Left renal cortex interstitium (tissue), 4 donors: ENCODE results near the gene NUDT8. TPM values are rescaled to one million over a fixed set of nuclear protein-coding genes. Genes with fewer than 3 reads are reported as not detected.
A peak's percentile ranks its signal among the peaks of the same experiment; 100 is the strongest.
"Not testable (repeated sequence)": the region's sequence is repeated elsewhere in the genome, so short reads cannot be mapped to it uniquely, and the experiment has no call there.

Experiments
- DNase-seq, 4 donors: peaks; one replicate each; pipeline ENCODE4 v3.0.0-alpha.2; 2013; ENCODE audit warnings: low read depth in 4 of 4, low spot score in 2 of 4, missing footprints in 1 of 4
- polyA plus RNA-seq, 4 donors: library from polyadenylated mRNA; unstranded; fragments of 120-200 nt; gene quantifications; one replicate each; pipeline ENCODE4 v1.2.1, GENCODE V29; 2013; ENCODE audit not compliant: insufficient read length in 4 of 4

Gene NUDT8
- polyA plus RNA-seq, 4 donors: 3.7 to 7.7 (median 6.6) TPM

DNA sequence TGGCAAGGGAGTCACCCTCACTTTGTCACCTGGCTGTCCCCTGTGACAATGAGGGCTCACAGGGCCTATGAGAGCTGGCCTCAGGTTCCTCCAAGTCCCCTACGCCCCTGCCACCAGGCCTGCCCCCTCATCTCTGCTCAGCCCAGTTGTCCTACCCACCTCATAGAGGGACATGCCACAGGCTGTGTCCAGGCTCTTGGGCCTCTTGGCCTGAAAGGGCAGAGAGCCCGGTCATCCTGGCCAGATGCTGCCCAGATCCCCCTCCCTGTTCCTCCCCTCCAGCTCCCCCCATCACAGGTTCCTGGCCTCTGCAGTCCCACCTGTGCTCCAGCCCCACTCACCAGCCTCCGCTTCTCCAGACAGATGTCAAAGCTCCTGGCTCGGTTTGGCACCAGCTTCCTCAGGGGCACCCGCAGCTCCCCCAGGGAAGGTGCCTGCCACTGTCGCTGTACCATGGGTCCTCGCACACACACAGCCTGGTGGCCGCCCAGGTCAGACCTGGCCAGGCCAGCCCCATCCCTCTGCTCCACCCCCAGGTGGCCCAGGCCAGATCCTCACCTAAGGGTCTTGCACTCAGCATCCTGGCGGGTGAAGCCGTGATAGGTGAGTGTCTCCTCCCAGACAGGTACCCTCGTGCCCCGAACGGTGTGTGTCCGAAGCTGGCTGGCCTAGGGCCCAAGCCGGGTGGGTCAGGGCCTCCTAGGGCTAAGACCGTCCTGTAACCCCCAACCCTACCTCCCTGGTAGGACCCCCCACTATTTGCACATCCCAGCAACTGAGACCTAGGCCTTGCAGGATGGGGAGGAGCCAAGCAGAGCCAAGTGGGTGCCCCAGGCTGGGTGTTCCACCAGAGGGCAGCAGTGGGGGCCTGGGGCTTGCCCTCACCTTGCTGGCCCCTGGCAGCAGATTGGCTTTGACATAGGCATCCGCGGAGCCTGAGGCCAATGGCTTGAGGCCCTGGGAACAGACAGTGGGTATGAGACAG lies 14.7 kb downstream of the NUDT8 start:
- no peak for DNase-seq

DNA sequence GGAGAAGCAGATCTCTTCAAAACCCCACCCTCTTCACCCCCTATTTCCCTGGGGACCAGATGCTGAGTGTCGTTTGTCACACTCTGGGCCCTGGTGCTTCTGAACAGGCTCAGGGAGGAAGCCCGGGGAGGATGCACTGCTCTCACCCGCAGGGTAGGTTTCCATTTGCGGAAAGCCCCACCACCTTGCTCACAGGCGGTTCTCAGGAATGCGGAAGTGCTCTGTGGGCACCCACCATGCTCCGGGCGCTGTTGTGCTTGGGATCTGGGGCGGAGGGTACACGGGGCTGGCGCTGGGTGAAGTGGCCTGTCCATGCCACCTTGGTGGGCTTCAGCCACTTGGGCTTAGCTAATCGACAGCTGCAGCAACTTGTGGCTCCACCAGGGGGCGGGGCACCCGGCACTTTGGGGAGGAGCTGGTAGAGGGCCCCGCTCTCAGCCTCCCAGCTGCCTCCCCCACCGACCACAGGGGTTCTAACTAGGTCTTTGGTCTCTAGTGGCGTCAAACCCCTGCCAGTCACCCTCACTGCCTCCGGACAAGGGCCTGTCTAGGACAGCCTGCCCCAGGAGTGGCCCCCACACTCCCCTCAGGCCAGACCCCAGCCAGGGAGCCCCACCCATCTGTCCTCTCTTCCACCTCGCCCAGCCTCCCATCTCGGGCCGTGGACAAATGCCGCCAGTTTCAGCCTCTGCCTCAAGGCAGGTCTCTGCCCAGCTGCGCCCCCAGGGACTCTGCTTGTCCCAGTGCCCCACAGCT lies 15.6 kb downstream of the NUDT8 start:
- no peak for DNase-seq

DNA sequence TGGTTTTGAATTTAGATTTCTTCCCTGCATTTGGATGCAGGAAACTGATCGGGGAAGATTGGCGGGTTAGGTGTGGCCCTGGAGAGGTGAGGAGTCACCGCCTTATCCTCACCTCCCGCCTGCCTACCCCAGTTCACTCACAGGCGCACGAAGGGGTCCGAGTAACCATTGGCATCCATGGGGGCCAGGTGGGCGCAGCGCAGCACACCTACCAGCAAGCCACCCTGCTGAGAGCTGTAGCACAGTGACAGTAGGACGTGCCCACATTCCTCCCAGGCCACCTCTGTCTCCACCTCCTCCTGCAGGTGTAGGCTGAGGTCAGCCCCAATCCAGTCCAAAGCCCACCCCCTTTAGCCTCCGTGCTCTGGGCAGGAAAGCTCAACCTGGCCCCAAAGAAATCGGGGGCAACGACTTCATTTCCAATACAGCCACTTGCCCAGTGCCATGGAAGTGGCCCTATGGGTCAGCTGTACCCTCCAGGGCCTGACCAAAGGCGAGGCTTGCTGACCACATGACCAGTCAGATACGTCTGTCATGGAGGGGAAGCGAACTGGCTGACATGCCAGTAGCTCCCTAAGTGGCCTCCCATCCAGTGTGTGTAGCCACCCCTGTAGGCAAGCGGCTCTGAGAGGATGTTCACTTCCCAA lies 16.3 kb downstream of the NUDT8 start:
- no peak for DNase-seq

DNA sequence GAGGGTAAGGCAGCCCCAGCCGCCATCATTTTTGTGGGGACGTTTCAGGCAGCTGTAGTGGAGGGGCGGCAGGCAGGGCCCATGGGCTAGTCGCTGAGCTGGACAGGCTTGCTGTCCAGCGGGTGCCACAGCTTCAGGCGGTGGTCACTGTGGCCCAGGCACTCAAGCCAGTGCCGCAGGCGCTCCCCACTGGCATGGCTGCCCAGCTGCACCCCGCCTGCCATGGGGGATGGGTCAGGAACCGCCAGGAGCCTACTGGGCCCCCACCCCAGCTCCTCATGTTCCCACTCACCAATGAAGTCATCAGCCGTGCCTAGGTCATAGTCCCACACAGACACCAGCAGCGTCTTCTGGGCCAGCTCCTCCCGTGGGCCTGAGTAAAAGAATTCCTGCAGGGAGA lies 17.0 kb downstream of the NUDT8 start:
- DNase-seq: no peak

DNA sequence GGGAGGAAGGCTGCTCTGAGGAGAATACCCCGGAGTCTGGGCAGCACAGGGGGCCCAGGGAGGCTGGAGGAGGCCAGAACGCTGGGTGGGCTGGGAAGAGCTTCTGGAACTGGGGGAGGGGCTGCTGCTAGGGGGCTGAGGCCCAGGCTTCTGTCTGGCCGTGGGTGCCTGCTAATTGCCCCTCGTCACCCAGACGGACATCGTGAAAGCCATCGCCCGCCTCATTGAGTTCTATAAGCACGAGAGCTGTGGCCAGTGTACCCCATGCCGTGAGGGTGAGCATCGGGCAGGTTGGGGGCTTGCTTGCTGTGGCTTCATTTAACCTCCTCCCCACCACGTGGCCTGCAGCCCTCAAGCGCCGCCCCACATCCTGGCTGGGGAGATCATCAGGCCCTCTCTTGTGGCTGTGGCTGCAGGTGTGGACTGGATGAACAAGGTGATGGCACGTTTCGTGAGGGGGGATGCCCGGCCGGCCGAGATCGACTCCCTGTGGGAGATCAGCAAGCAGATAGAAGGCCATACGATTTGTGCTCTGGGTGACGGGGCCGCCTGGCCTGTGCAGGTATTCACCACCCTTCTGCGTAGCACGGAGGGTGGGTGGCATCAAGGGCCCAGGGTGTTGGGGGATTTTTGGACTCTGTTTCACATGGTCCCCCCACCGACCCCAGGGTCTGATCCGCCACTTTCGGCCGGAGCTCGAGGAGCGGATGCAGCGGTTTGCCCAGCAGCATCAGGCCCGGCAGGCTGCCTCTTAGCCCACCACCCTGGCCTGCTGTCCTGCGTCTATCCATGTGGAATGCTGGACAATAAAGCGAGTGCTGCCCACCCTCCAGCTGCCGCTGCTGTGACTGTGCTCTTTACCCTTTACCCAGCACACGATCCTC lies 17.8 kb downstream of the NUDT8 start:
- DNase-seq: no peak

DNA sequence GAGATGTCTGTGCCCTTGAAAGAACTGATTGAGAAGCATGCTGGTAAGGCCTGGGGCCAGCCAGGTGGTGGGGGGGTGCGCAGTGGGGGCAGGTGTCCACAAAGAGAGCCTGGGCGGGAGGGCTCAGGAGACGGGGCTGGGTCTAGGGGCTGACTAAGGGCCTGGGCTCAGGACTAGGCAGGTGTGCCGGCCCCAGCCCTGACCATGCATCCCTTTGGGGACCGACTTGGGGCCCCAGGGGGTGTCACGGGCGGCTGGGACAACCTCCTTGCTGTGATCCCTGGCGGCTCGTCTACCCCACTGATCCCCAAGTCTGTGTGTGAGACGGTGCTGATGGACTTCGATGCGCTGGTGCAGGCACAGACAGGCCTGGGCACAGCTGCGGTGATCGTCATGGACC lies 18.6 kb downstream of the NUDT8 start:
- no peak for DNase-seq

DNA sequence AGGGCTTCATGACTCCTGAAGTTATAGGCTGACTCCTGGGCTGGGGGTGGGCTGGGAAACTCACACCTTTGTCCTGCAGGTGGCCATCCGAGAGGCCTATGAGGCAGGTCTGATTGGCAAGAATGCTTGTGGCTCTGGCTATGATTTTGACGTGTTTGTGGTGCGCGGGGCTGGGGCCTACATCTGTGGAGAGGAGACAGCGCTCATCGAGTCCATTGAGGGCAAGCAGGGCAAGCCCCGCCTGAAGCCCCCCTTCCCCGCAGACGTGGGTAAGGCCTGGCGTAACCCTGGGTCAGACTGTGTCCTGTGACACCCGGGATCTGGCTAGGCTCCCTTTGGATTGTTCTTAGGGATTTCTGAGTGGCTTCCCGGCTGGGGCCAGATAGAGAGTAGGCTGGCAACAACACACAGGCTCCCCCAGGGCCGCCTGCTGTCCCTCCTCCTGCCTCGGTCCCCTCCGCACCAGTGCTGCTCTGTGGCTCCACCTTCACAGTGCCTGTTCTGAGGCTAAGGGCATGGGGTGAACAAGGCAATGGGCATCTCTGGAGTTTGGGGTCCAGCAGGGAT lies 19.4 kb downstream of the NUDT8 start:
- no peak for DNase-seq

DNA sequence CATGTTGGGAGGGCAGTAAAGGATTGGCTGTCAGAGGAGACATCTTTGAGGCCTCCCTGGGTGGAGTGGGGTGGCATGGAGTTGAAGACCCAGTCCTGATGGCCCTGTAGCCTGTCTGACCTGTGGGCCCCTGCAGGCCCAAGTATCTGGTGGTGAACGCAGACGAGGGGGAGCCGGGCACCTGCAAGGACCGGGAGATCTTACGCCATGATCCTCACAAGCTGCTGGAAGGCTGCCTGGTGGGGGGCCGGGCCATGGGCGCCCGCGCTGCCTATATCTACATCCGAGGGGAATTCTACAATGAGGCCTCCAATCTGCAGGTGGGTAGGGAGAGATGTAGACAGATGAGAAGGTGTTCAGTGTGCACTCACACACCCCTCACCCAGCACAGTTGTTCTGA lies 20.4 kb downstream of the NUDT8 start:
- DNase-seq: no peak

DNA sequence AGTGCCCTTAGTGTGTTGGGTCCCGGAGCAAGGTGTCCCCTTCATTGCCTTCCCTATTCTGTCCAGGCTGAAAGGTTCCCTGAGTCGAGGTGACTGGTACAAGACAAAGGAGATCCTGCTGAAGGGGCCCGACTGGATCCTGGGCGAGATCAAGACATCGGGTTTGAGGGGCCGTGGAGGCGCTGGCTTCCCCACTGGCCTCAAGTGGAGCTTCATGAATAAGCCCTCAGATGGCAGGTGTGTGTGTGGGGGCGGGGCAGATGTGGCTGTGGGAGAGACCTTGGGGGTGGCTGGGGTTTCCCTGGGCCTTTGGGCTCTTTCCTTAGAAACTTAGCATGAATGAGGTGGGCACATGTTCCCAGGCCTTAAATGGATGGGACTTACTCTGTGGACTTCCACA lies 21.3 kb downstream of the NUDT8 start:
- DNase-seq: no peak

DNA sequence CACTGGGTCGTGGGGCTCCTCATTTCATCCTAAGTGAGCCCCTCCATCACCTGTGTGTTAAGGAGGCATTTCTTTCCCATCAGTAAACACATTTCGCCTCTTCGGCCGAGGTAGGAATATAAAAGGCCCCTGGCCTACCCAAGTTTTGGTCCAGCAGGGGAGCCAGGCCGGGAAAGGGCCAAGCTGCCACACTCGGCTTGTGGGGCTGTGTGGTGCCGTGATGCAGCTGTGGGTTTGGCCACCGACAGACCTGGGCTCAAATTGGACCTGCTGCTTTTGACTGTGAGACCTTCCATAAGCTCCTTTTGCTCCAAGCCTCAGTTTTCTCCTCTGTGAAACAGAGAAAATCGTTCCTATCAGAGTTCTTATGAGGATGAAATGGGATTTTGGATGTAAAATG lies 22.2 kb downstream of the NUDT8 start:
- DNase-seq: no peak

DNA sequence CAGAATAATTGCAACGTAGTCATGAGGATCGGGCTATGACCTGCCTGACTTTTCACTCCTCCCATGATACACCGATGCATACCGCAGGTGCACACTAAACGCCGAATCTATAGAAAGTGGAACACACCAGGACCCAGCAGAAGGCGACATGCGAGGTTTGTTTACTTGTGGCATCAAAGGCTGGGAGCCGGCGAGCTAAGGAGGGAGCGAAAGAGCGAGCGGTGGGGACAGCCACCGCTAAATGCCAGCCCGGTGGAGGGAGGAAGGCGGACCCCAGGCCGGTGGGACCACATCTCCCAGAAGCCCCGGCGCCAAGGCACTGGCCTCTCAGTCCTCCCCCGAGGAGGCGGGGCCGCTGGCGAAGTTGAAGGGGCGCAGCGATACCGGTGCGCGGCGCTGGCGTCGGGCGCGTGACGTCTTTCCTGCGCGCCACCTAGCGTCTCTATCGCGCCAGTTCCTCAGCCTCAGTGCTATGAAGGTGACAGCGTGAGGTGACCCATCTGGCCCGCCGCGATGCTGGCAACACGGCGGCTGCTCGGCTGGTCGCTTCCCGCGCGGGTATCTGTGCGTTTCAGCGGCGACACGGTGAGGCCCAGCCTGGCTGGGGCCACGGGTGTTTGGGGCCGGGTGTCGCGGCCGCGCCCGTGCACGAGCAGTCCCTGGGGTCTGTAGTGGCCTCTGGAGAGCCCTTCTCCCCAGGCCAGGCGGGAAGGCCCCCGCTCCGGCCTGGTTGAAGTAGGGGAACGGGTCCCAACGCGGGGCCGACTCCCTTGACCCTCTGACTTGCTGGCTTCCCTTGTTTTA lies 23.0 kb downstream of the NUDT8 start, which contains the start of gene NDUFV1:
Gene NDUFV1 (plus strand): TSS at position 445 of the 804 bp plus-strand sequence. CDS start 69 bp downstream, at position 514.
- peak; percentile 65 to 95 (median 87) for DNase-seq

DNA sequence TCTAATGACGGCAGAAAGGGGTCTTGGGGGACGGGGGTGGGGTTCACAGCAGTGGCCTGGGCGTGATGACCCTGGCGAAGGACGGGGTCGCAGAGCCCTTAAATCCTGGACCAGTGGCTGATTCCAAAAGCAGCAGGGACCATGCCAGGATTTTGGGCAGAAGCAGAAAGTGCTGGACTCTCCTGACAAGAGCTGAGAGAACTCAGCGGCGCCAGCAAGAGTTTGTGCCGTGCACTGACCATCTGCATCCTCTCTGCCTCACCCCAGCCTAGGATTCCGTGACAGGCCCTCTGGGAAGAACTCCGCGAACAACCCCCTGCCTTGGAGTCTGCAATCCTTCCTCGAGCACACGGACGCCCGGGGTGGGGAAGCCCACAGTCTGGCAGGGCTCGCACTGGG lies 23.6 kb downstream of the NUDT8 start:
- DNase-seq: no peak

DNA sequence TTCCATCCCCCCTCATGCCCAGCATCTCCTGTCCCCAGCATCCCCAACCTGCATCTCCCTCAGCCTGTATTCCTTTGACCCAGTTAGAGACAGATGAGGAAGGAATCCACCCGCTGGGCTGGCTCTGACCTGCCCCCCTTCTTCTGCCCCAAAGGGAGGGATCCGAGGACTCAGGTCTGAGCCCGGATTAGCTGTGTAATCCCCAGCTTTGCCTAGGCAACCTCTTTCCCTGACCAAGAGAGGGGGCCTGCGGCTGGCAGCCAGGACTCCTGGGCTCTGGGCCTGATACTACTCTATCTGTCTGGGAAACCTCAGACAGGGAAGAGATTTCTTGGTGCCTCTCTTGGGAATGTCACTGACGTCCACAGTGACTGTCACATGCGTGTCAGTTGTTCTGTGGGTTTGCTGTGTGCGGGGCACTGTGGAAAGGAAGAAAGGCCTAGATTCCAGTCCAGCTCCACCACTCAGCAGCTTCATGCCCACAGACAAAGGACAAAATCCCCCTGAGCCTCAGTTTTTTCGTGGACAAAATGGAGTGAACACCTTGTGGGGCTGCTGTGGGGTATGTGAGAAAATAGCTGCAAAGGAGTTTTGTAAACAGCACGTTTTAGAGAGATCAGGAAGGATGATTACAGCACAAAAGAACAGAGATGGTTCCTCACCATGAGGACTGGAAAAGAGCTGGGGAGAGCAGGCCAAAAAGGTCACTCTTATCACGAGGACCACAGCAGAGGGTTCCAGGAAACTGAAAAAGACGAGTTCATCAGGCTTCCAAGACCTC lies 24.3 kb downstream of the NUDT8 start:
- no peak for DNase-seq

DNA sequence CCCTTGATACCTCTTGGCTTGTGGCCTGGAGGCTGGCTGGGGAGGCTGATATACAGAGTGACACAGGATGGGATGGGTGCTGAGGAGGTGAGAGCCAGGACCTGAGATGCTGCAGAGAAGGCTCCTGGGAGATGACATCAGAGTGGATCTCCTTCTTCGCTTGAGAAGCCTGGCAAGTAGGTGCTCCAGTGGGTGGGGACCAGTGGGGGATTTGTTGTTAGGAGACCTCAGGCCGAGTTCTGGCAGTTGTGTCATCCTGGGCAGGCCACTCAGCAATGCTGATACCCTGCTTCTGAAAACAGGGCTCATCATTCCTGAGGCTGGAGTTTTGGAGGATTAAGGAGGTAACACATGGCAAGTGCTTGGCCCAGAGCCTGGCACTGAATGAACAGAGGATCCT lies 24.9 kb downstream of the NUDT8 start:
- DNase-seq: no peak

DNA sequence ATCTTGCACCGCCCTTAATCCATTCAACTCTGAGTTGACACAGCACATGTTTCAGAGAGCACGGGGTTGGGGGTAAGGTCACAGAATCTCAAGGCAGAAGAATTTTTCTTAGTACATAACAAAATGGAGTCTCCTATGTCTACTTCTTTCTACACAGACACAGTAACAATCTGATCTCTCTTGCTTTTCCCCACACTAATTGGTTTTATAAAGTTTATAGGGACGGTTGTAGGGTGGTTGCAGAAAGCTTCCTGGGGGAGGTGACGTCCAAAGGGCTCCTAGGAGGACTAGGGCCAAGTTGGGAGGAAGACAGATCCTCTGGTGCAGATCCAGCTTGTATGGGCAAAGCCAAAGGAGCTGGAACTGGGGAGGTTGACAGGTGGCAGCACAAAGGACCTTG lies 25.6 kb downstream of the NUDT8 start:
- not testable (repeated sequence) for DNase-seq

DNA sequence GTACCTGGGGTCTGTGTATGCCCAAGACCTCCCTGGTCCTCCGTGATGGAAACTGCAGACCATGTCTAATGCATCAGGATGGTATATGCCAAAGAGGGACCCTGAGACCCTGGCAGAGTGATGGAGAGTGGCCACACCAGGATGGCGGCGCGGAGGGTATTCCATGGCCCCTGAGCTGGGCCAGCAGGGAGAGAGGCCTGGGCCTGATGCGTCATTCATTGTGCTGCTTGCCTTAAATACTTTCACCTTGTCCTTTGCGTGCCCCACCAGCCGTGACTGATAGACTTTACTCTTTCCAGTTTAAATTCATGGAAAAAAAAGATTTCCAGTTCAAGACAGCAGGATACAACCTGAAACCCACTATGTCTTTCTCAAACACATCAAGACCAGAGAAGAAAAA lies 28.6 kb downstream of the NUDT8 start:
- no peak for DNase-seq

DNA sequence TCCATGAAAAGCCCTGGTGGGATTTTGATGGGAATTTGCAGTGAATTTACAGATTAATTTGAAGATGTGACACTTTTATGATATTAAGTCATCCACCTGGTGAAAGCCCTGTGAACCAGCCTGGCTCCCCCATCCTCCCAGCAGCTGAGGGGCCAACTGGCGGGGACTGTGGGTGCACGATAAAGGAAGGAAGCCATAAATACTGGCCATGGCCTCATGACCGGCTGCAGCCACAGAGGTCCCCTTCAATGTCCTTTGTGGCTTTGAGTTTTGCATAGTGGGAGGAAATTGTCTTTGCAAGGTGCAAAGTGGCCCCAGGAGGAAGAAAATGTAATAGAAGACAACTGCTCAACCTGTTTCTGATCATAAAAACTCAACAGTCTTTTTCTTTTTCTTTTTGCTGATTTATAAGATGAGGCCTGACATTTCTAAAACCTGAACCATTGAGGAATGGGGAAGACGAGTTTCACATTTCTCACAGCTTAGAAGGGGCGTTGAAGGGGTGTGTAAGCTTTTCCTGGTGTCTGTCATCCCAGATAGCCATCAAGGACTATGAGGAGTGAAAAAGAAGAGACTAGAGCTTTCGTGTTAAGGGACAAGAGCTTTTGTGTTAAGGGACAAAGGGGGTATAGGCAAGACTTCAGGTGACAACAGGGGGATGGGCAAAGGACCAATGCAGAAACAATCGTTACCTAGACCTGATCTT lies 29.3 kb downstream of the NUDT8 start:
- no peak for DNase-seq

DNA sequence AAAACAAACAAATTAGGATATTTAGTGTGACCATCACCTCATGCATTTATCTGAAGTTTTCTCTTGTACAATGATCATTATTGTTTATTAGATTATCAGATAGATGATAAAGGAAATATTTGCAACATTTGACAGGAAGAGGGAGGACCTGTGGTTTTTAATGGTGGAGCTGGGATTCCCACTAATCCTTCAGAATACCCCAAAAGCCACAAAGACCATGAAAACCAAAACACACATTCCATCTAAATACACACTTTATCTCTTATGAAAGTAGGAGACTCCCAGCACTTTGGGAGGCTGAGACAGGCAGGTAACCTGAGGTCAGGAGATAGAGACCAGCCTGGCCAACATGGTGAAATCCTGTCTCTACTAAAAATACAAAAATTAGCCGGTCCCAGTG lies 30.6 kb downstream of the NUDT8 start:
- no peak for DNase-seq
